HepG2 (cell line): ENCODE results near the gene DCAF15. TPM values are rescaled to one million over a fixed set of nuclear protein-coding genes. Genes with fewer than 3 reads are reported as not detected.

Source experiments
- polyA plus RNA-seq, 8 experiments: library from polyadenylated mRNA; depleted of rRNA in 3 of 8; stranded (reverse) in 7 of 8; unstranded in 1 of 8; fragments of >200 nt; fragmentation: Illumina TruSeq in 4 of 8; extraction: Trizol in 4 of 8; gene quantifications; 2 replicates each; pipeline versions ENCODE4 v1.2.1 to v1.2.3, GENCODE V29; 2011 to 2016; ENCODE audit warnings: low read depth in 4 of 8, missing spikeins in 1 of 8, mixed read lengths in 1 of 8; ENCODE audit not compliant: insufficient read depth in 1 of 8
- total RNA-seq, 5 experiments: library from RNA; depleted of rRNA; stranded (reverse); fragments of >200 nt; fragmentation: Illumina TruSeq; extraction: Trizol; gene quantifications; 2 replicates each; pipeline ENCODE4 v1.2.3, GENCODE V29; 2016; ENCODE audit warnings: low read depth in 1 of 5

Gene DCAF15
- total and polyA plus RNA-seq, 2 of the 13 experiments (the other 11 are each of a cell fraction or from before 2014, with no cell fraction given) = 13.6 to 14.0 TPM

Other genes with a start within 250 kb of the DCAF15 start
- 15.3 and 20.1 TPM in 2 replicates for gene MRI1, start 188.0 kb upstream of the DCAF15 start, total RNA-seq (2016; rRNA removed; fragmentation: Illumina TruSeq; extraction: Trizol)
- gene MRI1, start 188.0 kb upstream of the DCAF15 start, polyA plus RNA-seq (2011; rRNA removed) = 20.6 and 27.7 TPM in 2 replicates
- gene C19orf53, start 178.1 kb upstream of the DCAF15 start, total RNA-seq (2016; rRNA removed; fragmentation: Illumina TruSeq; extraction: Trizol) = 127 and 129 TPM in 2 replicates
- 130 and 154 TPM in 2 replicates for gene C19orf53, start 178.1 kb upstream of the DCAF15 start, polyA plus RNA-seq (2011; rRNA removed)
- gene ZSWIM4, start 157.1 kb upstream of the DCAF15 start, total RNA-seq (2016; rRNA removed; fragmentation: Illumina TruSeq; extraction: Trizol) = 0.27 and 0.33 TPM in 2 replicates
- 0.86 and 1.8 TPM in 2 replicates for gene ZSWIM4, start 157.1 kb upstream of the DCAF15 start, polyA plus RNA-seq (2011; rRNA removed)
- not detected in 2 replicates for gene NANOS3, start 75.4 kb upstream of the DCAF15 start, total RNA-seq (2016; rRNA removed; fragmentation: Illumina TruSeq; extraction: Trizol)
- gene NANOS3, start 75.4 kb upstream of the DCAF15 start, polyA plus RNA-seq (2011; rRNA removed) = 0.21 TPM in 1 of 2 replicates, not detected in the other
- 0.84 and 1.5 TPM in 2 replicates for gene BRME1, start 46.4 kb upstream of the DCAF15 start, total RNA-seq (2016; rRNA removed; fragmentation: Illumina TruSeq; extraction: Trizol)
- gene BRME1, start 46.4 kb upstream of the DCAF15 start, polyA plus RNA-seq (2011; rRNA removed) = 0.74 and 0.91 TPM in 2 replicates
- gene CC2D1A, start 46.3 kb upstream of the DCAF15 start, total RNA-seq (2016; rRNA removed; fragmentation: Illumina TruSeq; extraction: Trizol) = 6.4 and 9.7 TPM in 2 replicates
- gene CC2D1A, start 46.3 kb upstream of the DCAF15 start, polyA plus RNA-seq (2011; rRNA removed) = 11.5 and 17.0 TPM in 2 replicates
- gene PODNL1, start 14.1 kb upstream of the DCAF15 start, total RNA-seq (2016; rRNA removed; fragmentation: Illumina TruSeq; extraction: Trizol) = not detected in 2 replicates
- gene PODNL1, start 14.1 kb upstream of the DCAF15 start, polyA plus RNA-seq (2011; rRNA removed) = 0.18 TPM in 1 of 2 replicates, not detected in the other
- gene RFX1, start 53.8 kb downstream of the DCAF15 start, total RNA-seq (2016; rRNA removed; fragmentation: Illumina TruSeq; extraction: Trizol) = 1.3 and 1.4 TPM in 2 replicates
- gene RFX1, start 53.8 kb downstream of the DCAF15 start, polyA plus RNA-seq (2011; rRNA removed) = 0.56 and 1.1 TPM in 2 replicates
- not detected in 2 replicates for gene RLN3, start 75.6 kb downstream of the DCAF15 start, total RNA-seq (2016; rRNA removed; fragmentation: Illumina TruSeq; extraction: Trizol)
- gene RLN3, start 75.6 kb downstream of the DCAF15 start, polyA plus RNA-seq (2011; rRNA removed) = not detected in 2 replicates
- gene IL27RA, start 79.3 kb downstream of the DCAF15 start, total RNA-seq (2016; rRNA removed; fragmentation: Illumina TruSeq; extraction: Trizol) = 3.4 and 8.1 TPM in 2 replicates
- 3.5 and 5.4 TPM in 2 replicates for gene IL27RA, start 79.3 kb downstream of the DCAF15 start, polyA plus RNA-seq (2011; rRNA removed)
- gene PALM3, start 109.6 kb downstream of the DCAF15 start, total RNA-seq (2016; rRNA removed; fragmentation: Illumina TruSeq; extraction: Trizol) = 2.4 and 2.5 TPM in 2 replicates
- gene PALM3, start 109.6 kb downstream of the DCAF15 start, polyA plus RNA-seq (2011; rRNA removed) = 0.79 and 1.0 TPM in 2 replicates
- gene MISP3, start 120.3 kb downstream of the DCAF15 start, total RNA-seq (2016; rRNA removed; fragmentation: Illumina TruSeq; extraction: Trizol) = 5.2 and 5.4 TPM in 2 replicates
- 2.5 and 3.4 TPM in 2 replicates for gene MISP3, start 120.3 kb downstream of the DCAF15 start, polyA plus RNA-seq (2011; rRNA removed)
- gene C19orf67, start 133.3 kb downstream of the DCAF15 start, total RNA-seq (2016; rRNA removed; fragmentation: Illumina TruSeq; extraction: Trizol) = 0.11 TPM in 1 of 2 replicates, not detected in the other
- 0.32 and 0.69 TPM in 2 replicates for gene C19orf67, start 133.3 kb downstream of the DCAF15 start, polyA plus RNA-seq (2011; rRNA removed)
- 27.0 and 45.0 TPM in 2 replicates for gene SAMD1, start 138.2 kb downstream of the DCAF15 start, total RNA-seq (2016; rRNA removed; fragmentation: Illumina TruSeq; extraction: Trizol)
- 17.5 and 18.9 TPM in 2 replicates for gene SAMD1, start 138.2 kb downstream of the DCAF15 start, polyA plus RNA-seq (2011; rRNA removed)
- gene PRKACA, start 165.3 kb downstream of the DCAF15 start, total RNA-seq (2016; rRNA removed; fragmentation: Illumina TruSeq; extraction: Trizol) = 11.0 and 14.0 TPM in 2 replicates
- gene PRKACA, start 165.3 kb downstream of the DCAF15 start, polyA plus RNA-seq (2011; rRNA removed) = 18.2 and 22.9 TPM in 2 replicates
- 21.9 and 24.8 TPM in 2 replicates for gene ASF1B, start 184.1 kb downstream of the DCAF15 start, total RNA-seq (2016; rRNA removed; fragmentation: Illumina TruSeq; extraction: Trizol)
- 14.8 and 18.2 TPM in 2 replicates for gene ASF1B, start 184.1 kb downstream of the DCAF15 start, polyA plus RNA-seq (2011; rRNA removed)